Type B pancreatic cell (in vitro differentiated cells): ENCODE results near the gene SLC7A10. TPM values are rescaled to one million over a fixed set of nuclear protein-coding genes. Genes with fewer than 3 reads are reported as not detected.

Experiments
- DNase-seq: peaks from one replicate; pipeline ENCODE4 v3.0.0; 2021; ENCODE audit warnings: mixed read lengths; ENCODE audit not compliant: unreplicated experiment; ENCODE audit errors: extremely low spot score
- H3K27ac Mint-ChIP-seq: 2 replicates; pipeline ENCODE4 v1.8.0; 2021; ENCODE audit warnings: mild to moderate bottlenecking, mixed read lengths
- H3K27me3 Mint-ChIP-seq: 2 replicates; pipeline ENCODE4 v1.8.0; 2021; ENCODE audit warnings: mixed read lengths
- H3K36me3 Mint-ChIP-seq: 2 replicates; pipeline ENCODE4 v1.8.0; 2021; ENCODE audit warnings: mixed read lengths
- H3K4me1 Mint-ChIP-seq: one replicate; pipeline ENCODE4 v1.8.0; 2021; ENCODE audit warnings: mixed read lengths; ENCODE audit not compliant: unreplicated experiment
- H3K4me3 Mint-ChIP-seq: 2 replicates; pipeline ENCODE4 v1.8.0; 2021; ENCODE audit warnings: mild to moderate bottlenecking, mixed read lengths
- H3K9me3 Mint-ChIP-seq: 2 replicates; pipeline ENCODE4 v1.8.0; 2021; ENCODE audit warnings: mixed read lengths
- CTCF ChIP-seq: fragments of 200-600 bp; sonication (generic); conservative IDR thresholded peaks from 2 replicates; pipeline ENCODE4 v1.5.0; 2021; ENCODE audit warnings: antibody characterized with exemption, mild to moderate bottlenecking
- total RNA-seq: library from RNA; stranded (reverse); gene quantifications from 2 replicates; pipeline ENCODE4 v1.2.1, GENCODE V29; 2021; ENCODE audit warnings: low replicate concordance

Gene SLC7A10
- total RNA-seq, 1 donor from 2014 or later = 0.68 TPM

GRCh38 chr19:33235269-33235995 lies 9.8 kb upstream of the SLC7A10 start:
- Mint-ChIP-seq H3K4me3 (no peak overlapping the region), H3K36me3 (no peaks in the 10 kb centered on the region), H3K9me3 (peaks cover 5% of the 10 kb centered on the region), H3K27ac (peak overlapping the region; percentile 11), H3K27me3 (peaks cover 10% of the 10 kb centered on the region), H3K4me1 (no peaks in the 10 kb centered on the region)
- peak; percentile 86 for DNase-seq
- peak; percentile 93 for TF ChIP-seq CTCF

- H3K4me3 Mint-ChIP-seq = no peak overlapping the region
- TF ChIP-seq CTCF = no peak
- peaks cover 5% of the 10 kb centered on the region for H3K9me3 Mint-ChIP-seq
- no peak for DNase-seq
- no peaks in the 10 kb centered on the region for H3K36me3 Mint-ChIP-seq
- peaks cover 10% of the 10 kb centered on the region for H3K27me3 Mint-ChIP-seq
- no peaks in the 10 kb centered on the region for H3K4me1 Mint-ChIP-seq
- no peak overlapping the region for H3K27ac Mint-ChIP-seq
These were observed 9.1 kb upstream of the SLC7A10 start for GRCh38 chr19:33234736-33235135.

- TF ChIP-seq CTCF = no peak
- no peaks in the 10 kb centered on the region for H3K4me1 Mint-ChIP-seq
- H3K36me3 Mint-ChIP-seq = no peaks in the 10 kb centered on the region
- no peak for DNase-seq
- H3K9me3 Mint-ChIP-seq = peaks cover 5% of the 10 kb centered on the region
- no peak overlapping the region for H3K4me3 Mint-ChIP-seq
- H3K27ac Mint-ChIP-seq = no peak overlapping the region
- peaks cover 10% of the 10 kb centered on the region for H3K27me3 Mint-ChIP-seq
These were observed 8.4 kb upstream of the SLC7A10 start for GRCh38 chr19:33234092-33234491.

GRCh38 chr19:33233056-33233873 lies 7.6 kb upstream of the SLC7A10 start:
- TF ChIP-seq CTCF = no peak
- no peak for DNase-seq
- no peak overlapping the region for H3K4me3 Mint-ChIP-seq
- no peak overlapping the region for H3K27ac Mint-ChIP-seq
- peaks cover 18% of the 10 kb centered on the region for H3K27me3 Mint-ChIP-seq
- peaks cover 5% of the 10 kb centered on the region for H3K9me3 Mint-ChIP-seq
- H3K36me3 Mint-ChIP-seq = no peaks in the 10 kb centered on the region
- H3K4me1 Mint-ChIP-seq = no peaks in the 10 kb centered on the region

- Mint-ChIP-seq H3K4me1 (no peaks in the 10 kb centered on the region), H3K36me3 (peaks cover 3% of the 10 kb centered on the region), H3K27ac (no peak overlapping the region), H3K27me3 (peaks cover 20% of the 10 kb centered on the region), H3K4me3 (no peak overlapping the region), H3K9me3 (peaks cover 8% of the 10 kb centered on the region)
- no peak for TF ChIP-seq CTCF
- no peak for DNase-seq
These were observed 7.0 kb upstream of the SLC7A10 start for GRCh38 chr19:33232656-33233055.
